Stimulated activated CD4-positive, alpha-beta T cell treated with anti-CD3 and anti-CD28 coated beads, Interleukin-15, amount 100 ng/mL, for 48 hours (primary cell): ENCODE measurements around the gene FAM24B.
A peak's percentile ranks its signal among the peaks of the same experiment; 100 is the strongest.
"Not testable (repeated sequence)": the region's sequence is repeated elsewhere in the genome, so short reads cannot be mapped to it uniquely, and the experiment has no call there.

Source experiments
- DNase-seq, 2 donors: peaks; one replicate each; pipeline ENCODE4 v3.0.0-alpha.2; 2020; ENCODE audit warnings: low read depth in 2 of 2

FAM24B gene

GRCh38 chr10:122879339-122880273 is at the start of gene FAM24B:
FAM24B (minus strand) TSS chr10:122879581; CDS start chr10:122850515, 29,066 bp downstream.
- peak; percentile 90 to 91 for DNase-seq

- DNase-seq: no peak
Observed at GRCh38 chr10:122915700-122916099, 36.3 kb upstream of the FAM24B start.

- peak; percentile 10 to 36 for DNase-seq
Observed at GRCh38 chr10:122911889-122912484, 32.6 kb upstream of the FAM24B start.

GRCh38 chr10:122910310-122910709 is 30.9 kb upstream of the FAM24B start, which contains the start of gene FAM24A:
FAM24A (plus strand) TSS chr10:122910610; CDS start chr10:122911635, 1,025 bp downstream.
- no peak for DNase-seq

- DNase-seq: not testable (repeated sequence)
Observed at GRCh38 chr10:122903861-122904260, 24.5 kb upstream of the FAM24B start.

- no peak for DNase-seq
Observed at GRCh38 chr10:122894261-122894944, 15.0 kb upstream of the FAM24B start.

- no peak for DNase-seq
Observed at GRCh38 chr10:122884166-122884565, 4.8 kb upstream of the FAM24B start.

GRCh38 chr10:122882766-122883165 is 3.4 kb upstream of the FAM24B start:
- no peak for DNase-seq

GRCh38 chr10:122878799-122879338 is 512 bp downstream of the FAM24B start:
- DNase-seq: no peak

- DNase-seq: no peak
Observed at GRCh38 chr10:122877264-122877663, 2.1 kb downstream of the FAM24B start.

GRCh38 chr10:122876467-122876855 is 2.9 kb downstream of the FAM24B start:
- DNase-seq: no peak

- no peak for DNase-seq
Observed at GRCh38 chr10:122875843-122876466, 3.4 kb downstream of the FAM24B start.

- DNase-seq: not testable (repeated sequence)
Observed at GRCh38 chr10:122871947-122872346, 7.4 kb downstream of the FAM24B start.

- not testable (repeated sequence) for DNase-seq
Observed at GRCh38 chr10:122868768-122869167, 10.6 kb downstream of the FAM24B start.

GRCh38 chr10:122866757-122867482 is 12.5 kb downstream of the FAM24B start:
- DNase-seq: not testable (repeated sequence)

GRCh38 chr10:122864901-122865300 is 14.5 kb downstream of the FAM24B start:
- DNase-seq: no peak

GRCh38 chr10:122864194-122864592 is 15.2 kb downstream of the FAM24B start:
- no peak for DNase-seq

GRCh38 chr10:122863216-122864193 is 15.9 kb downstream of the FAM24B start:
- no peak for DNase-seq

GRCh38 chr10:122861711-122862161 is 17.6 kb downstream of the FAM24B start:
- no peak for DNase-seq
